Right lobe of liver (tissue), 6 donors: ENCODE data around the gene DLX5. TPM values are rescaled to one million over a fixed set of nuclear protein-coding genes. Genes with fewer than 3 reads are reported as not detected.

Experiments
- ATAC-seq, 4 donors: fragments of 200-7000 bp; cut with Tn5 transposase; one replicate each; pipeline ENCODE4 v1.9.1; 2020; ENCODE audit warnings: mild to moderate bottlenecking in 4 of 4, moderate library complexity in 4 of 4
- DNase-seq, 3 donors: peaks; one replicate each; pipeline ENCODE4 v3.0.0-alpha.2; 2020
- H3K27ac ChIP-seq, 3 donors: fragments of 200-600 bp; one replicate each; pipeline ENCODE4 v1.8.0; 2022
- H3K27me3 ChIP-seq, 2 donors: fragments of 200-600 bp; one replicate each; pipeline ENCODE4 v1.8.0; 2022
- H3K36me3 ChIP-seq, 4 donors: fragments of 200-600 bp; sonication (generic) in 1 of 4; one replicate each; pipeline versions ENCODE4 v1.5.1 to v1.8.0; 2017 to 2022; ENCODE audit warnings: control low read depth in 1 of 4
- H3K4me1 ChIP-seq, 4 donors: fragments of 200-600 bp; sonication (generic) in 1 of 4; one replicate each; pipeline versions ENCODE4 v1.5.1 to v1.8.0; 2017 to 2022; ENCODE audit warnings: control low read depth in 1 of 4
- H3K4me3 ChIP-seq, 3 donors: fragments of 200-600 bp; one replicate each; pipeline ENCODE4 v1.8.0; 2022
- H3K9me3 ChIP-seq, 4 donors: fragments of 200-600 bp; sonication (generic) in 1 of 4; one replicate each; pipeline versions ENCODE4 v1.5.1 to v1.8.0; 2017 to 2022; ENCODE audit warnings: control low read depth in 1 of 4
- POLR2A ChIP-seq: fragments of 450-650 bp; IDR thresholded peaks from one replicate; pipeline ENCODE4 v1.6.1; 2017; ENCODE audit warnings: antibody characterized with exemption, mild to moderate bottlenecking
- WGBS: methylation state at CpG from one replicate; pipeline ENCODE4 v1.1.6; 2018; ENCODE audit warnings: low coverage, low lambda C conversion rate; ENCODE audit not compliant: insufficient coverage; ENCODE audit errors: missing lambda C conversion rate; 5-methylcytosine and 5-hydroxymethylcytosine counted together
- intact Hi-C, 2 donors: fragments of 100-400 bp; cut with DNase I; formaldehyde crosslinking; loops; one replicate each; pipeline versions ENCODE4 v1.11.2 to v1.14.1; 2022
- total RNA-seq, 6 experiments: library from RNA; depleted of rRNA in 2 of 6; stranded (reverse); fragments of >200 nt in 2 of 6; fragmentation: NEBNext Ultra II Directional in 3 of 6; extraction: Animal tissue kit (Norgen Biotek cat#: 25700) in 3 of 6; gene quantifications; one replicate each; pipeline versions ENCODE4 v1.1.0 to v1.2.4, GENCODE V29; 2016 to 2023
- TF ChIP-seq, protein P1 (sequence below), 4 donors: fragments of 200-600 bp in 3 of 4; fragments of 450-650 bp in 1 of 4; IDR thresholded peaks; one replicate each; pipeline versions ENCODE4 v1.5.1 to v1.8.0; 2016 to 2022; ENCODE audit warnings: antibody characterized with exemption in 4 of 4, mild to moderate bottlenecking in 2 of 4
- donor health status: DM: no; HTN: yes; CAD: no.
- donor health status: DM: no; HTN: no; CAD: no.
- donor health status: DM: no; HTN: no; CAD: no.
- donor health status: DM: no; HTN: yes; CAD: no.
- donor health status: DM: no; HTN: yes; CAD: no.

DLX5 gene
- total RNA-seq, 6 experiments from 2014 or later, result not detected

GRCh38 chr7:97002555-97003261 lies 21.9 kb downstream of the DLX5 start:
- Histone ChIP-seq H3K36me3 (no peaks in the 10 kb centered on the region), H3K9me3 (no peaks in the 10 kb centered on the region), H3K27ac (no peak overlapping the region), H3K27me3 (peaks cover 11 to 69% of the 10 kb centered on the region in 2 donors), H3K4me1 (peaks cover 0 to 4% (median 0%) of the 10 kb centered on the region in 4 donors), H3K4me3 (no peak overlapping the region)
- ATAC-seq (no peak), DNase-seq (no peak)
- intact Hi-C loops, result no loop called here
- WGBS, result 11% methylated on average over 13 of the region's 22 CpGs
- TF ChIP-seq POLR2A, result no peak
- TF ChIP-seq, protein P1, sequence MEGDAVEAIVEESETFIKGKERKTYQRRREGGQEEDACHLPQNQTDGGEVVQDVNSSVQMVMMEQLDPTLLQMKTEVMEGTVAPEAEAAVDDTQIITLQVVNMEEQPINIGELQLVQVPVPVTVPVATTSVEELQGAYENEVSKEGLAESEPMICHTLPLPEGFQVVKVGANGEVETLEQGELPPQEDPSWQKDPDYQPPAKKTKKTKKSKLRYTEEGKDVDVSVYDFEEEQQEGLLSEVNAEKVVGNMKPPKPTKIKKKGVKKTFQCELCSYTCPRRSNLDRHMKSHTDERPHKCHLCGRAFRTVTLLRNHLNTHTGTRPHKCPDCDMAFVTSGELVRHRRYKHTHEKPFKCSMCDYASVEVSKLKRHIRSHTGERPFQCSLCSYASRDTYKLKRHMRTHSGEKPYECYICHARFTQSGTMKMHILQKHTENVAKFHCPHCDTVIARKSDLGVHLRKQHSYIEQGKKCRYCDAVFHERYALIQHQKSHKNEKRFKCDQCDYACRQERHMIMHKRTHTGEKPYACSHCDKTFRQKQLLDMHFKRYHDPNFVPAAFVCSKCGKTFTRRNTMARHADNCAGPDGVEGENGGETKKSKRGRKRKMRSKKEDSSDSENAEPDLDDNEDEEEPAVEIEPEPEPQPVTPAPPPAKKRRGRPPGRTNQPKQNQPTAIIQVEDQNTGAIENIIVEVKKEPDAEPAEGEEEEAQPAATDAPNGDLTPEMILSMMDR (IDR thresholded peaks at IDR 0.05), result no peak

- TF ChIP-seq, protein P1 (IDR thresholded peaks at IDR 0.05), result no peak
- TF ChIP-seq POLR2A, result no peak
- intact Hi-C loops, result no loop called here
- ATAC-seq (no peak), DNase-seq (no peak)
- Histone ChIP-seq H3K27ac (no peak overlapping the region), H3K4me3 (no peak overlapping the region), H3K4me1 (peaks cover 0 to 4% (median 0%) of the 10 kb centered on the region in 4 donors), H3K27me3 (peaks cover 11 to 69% of the 10 kb centered on the region in 2 donors), H3K9me3 (no peaks in the 10 kb centered on the region), H3K36me3 (no peaks in the 10 kb centered on the region)
- 34% methylated on average over 31 of the region's 39 CpGs for WGBS
These were observed 22.7 kb downstream of the DLX5 start for GRCh38 chr7:97001656-97002554.

DNA sequence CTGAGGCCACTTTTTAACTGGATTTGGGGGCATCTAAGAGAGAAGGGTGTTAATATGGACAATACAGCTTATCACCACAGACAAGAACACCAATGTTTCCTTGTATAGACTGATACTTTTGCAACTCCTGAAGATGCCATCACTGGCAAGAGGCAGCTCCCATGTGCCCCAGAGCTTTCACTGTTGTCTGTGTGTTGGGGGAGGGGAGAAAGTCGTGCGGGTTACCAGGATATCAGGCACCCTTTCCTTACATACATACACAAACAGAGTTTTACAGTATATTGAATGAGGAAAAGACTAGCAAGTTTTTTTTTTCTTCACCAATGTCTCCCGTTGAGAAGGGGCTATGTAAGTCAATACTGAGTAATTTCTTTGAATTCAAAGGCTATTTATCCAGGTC lies 23.4 kb downstream of the DLX5 start:
- Histone ChIP-seq H3K36me3 (no peaks in the 10 kb centered on the region), H3K4me1 (no peaks in the 10 kb centered on the region), H3K27ac (no peak overlapping the region), H3K4me3 (no peak overlapping the region), H3K27me3 (peaks cover 11 to 66% of the 10 kb centered on the region in 2 donors), H3K9me3 (no peaks in the 10 kb centered on the region)
- DNase-seq, result no peak
- TF ChIP-seq, protein P1 (IDR thresholded peaks at IDR 0.05), result no peak
- no peak for TF ChIP-seq POLR2A
- intact Hi-C loops, result no loop called here
- 4% methylated on average over 3 of the region's 3 CpGs for WGBS
- no peak for ATAC-seq

GRCh38 chr7:96998744-96999143 lies 25.9 kb downstream of the DLX5 start:
- Histone ChIP-seq H3K4me1 (no peaks in the 10 kb centered on the region), H3K27me3 (peaks cover 11 to 79% of the 10 kb centered on the region in 2 donors), H3K27ac (no peak overlapping the region), H3K9me3 (no peaks in the 10 kb centered on the region), H3K4me3 (no peak overlapping the region), H3K36me3 (no peaks in the 10 kb centered on the region)
- no peak for DNase-seq
- no peak for ATAC-seq
- TF ChIP-seq, protein P1 (IDR thresholded peaks at IDR 0.05), result no peak
- TF ChIP-seq POLR2A, result no peak
- 2% methylated on average over 7 of the region's 14 CpGs for WGBS
- intact Hi-C loops, result no loop called here
